ENCODE measurements around the gene CLEC4D. TPM values are rescaled to one million over a fixed set of nuclear protein-coding genes. Genes with fewer than 3 reads are reported as not detected.
"Not testable (repeated sequence)": the region's sequence is repeated elsewhere in the genome, so short reads cannot be mapped to it uniquely, and the experiment has no call there.

Gene CLEC4D
- total and polyA plus RNA-seq, 7 experiments from 2014 or later: 0.45 to 7.0 TPM; not detected in 5

- Histone ChIP-seq H3K9me3 (ENCODE audit: control insufficient read depth in 2 of 3, low read length in 3 of 3) (no peaks in the 10 kb centered on the region), H3K27me3 (ENCODE audit: control insufficient read depth in 2 of 2, insufficient read depth in 2 of 2, low read length in 2 of 2) (peaks cover 0 to 2% of the 10 kb centered on the region in 2 donors), H3K36me3 (ENCODE audit: control insufficient read depth in 2 of 3, insufficient read depth in 3 of 3, low read length in 3 of 3) (no peaks in the 10 kb centered on the region), H3K27ac (ENCODE audit: low read depth, low read length) (no peak overlapping the region), H3K4me1 (ENCODE audit: control insufficient read depth in 2 of 2, insufficient read depth in 2 of 2, low read length in 2 of 2) (no peaks in the 10 kb centered on the region), H3K4me3 (ENCODE audit: low read length) (no peak overlapping the region)
- peaks cover 28 to 45% (median 33%) of the 10 kb centered on the region in 5 donors for H3K27me3 Mint-ChIP-seq
- ATAC-seq: no peak
- no peak overlapping the region for H3K4me3 Mint-ChIP-seq
- H3K4me1 Mint-ChIP-seq: no peaks in the 10 kb centered on the region
- peaks cover 0 to 24% (median 7%) of the 10 kb centered on the region in 11 donors for H3K9me3 Mint-ChIP-seq
- intact Hi-C loops (cut with micrococcal nuclease): no loop called here
- no peak overlapping the region for H3K27ac Mint-ChIP-seq
- ChIA-PET CTCF (no interaction called here), POLR2A (no interaction called here)
- H3K36me3 Mint-ChIP-seq: peaks cover 0 to 8% (median 0%) of the 10 kb centered on the region in 5 donors
- DNase-seq: no peak
Observed at GRCh38 chr12:8527250-8528130, 14.2 kb downstream of the CLEC4D start.

DNA sequence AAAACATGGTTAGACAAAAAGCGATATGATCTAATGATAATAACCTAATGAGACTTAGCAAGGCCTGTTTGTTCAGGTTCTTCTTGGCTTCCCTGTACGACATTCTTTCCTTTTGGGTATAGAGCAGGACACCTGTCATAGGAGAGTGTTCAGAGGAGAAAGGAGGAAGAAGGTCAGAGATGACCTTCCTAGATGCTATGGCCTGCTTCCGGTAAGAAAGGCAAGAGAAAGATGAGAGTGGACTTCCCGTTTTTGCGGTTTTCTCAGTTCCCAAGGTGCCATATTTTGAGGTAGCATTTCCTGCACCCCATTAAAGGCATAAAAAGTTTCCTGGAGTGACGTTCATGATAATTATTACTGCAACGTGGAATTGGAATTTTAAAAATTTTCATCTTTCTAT lies 18.7 kb downstream of the CLEC4D start:
- H3K4me3 Mint-ChIP-seq: no peak overlapping the region

GRCh38 chr12:8537820-8538219 lies 24.5 kb downstream of the CLEC4D start:
- H3K4me1 Mint-ChIP-seq; ATAC-seq; intact Hi-C loops (cut with micrococcal nuclease); H3K27ac ChIP-seq (ENCODE audit: low read depth, low read length); H3K36me3 Mint-ChIP-seq; CTCF ChIA-PET; H3K9me3 ChIP-seq (ENCODE audit: control insufficient read depth in 2 of 3, low read length in 3 of 3); H3K4me3 Mint-ChIP-seq; H3K27me3 ChIP-seq (ENCODE audit: control insufficient read depth in 2 of 2, insufficient read depth in 2 of 2, low read length in 2 of 2); H3K9me3 Mint-ChIP-seq; H3K36me3 ChIP-seq (ENCODE audit: control insufficient read depth in 2 of 3, insufficient read depth in 3 of 3, low read length in 3 of 3); POLR2A ChIA-PET; DNase-seq; H3K27ac Mint-ChIP-seq; H3K4me1 ChIP-seq (ENCODE audit: control insufficient read depth in 2 of 2, insufficient read depth in 2 of 2, low read length in 2 of 2); H3K4me3 ChIP-seq (ENCODE audit: low read length): not testable (repeated sequence)
- peaks cover 23 to 59% (median 42%) of the 10 kb centered on the region in 5 donors for H3K27me3 Mint-ChIP-seq

More for the DNA sequence above, 18.7 kb downstream of the CLEC4D start:
- no peak overlapping the region for H3K4me3 ChIP-seq (ENCODE audit: low read length)
- Mint-ChIP-seq H3K27ac (no peak overlapping the region), H3K9me3 (no peaks in the 10 kb centered on the region), H3K27me3 (peaks cover 23 to 48% (median 31%) of the 10 kb centered on the region in 5 donors), H3K36me3 (no peaks in the 10 kb centered on the region), H3K4me1 (no peaks in the 10 kb centered on the region)
- H3K36me3 ChIP-seq (ENCODE audit: control insufficient read depth in 2 of 3, insufficient read depth in 3 of 3, low read length in 3 of 3): no peaks in the 10 kb centered on the region
- intact Hi-C loops (cut with micrococcal nuclease): no loop called here
- CTCF ChIA-PET: no interaction called here
- H3K27ac ChIP-seq (ENCODE audit: low read depth, low read length): no peak overlapping the region
- peaks cover 0 to 9% of the 10 kb centered on the region in 2 donors for H3K27me3 ChIP-seq (ENCODE audit: control insufficient read depth in 2 of 2, insufficient read depth in 2 of 2, low read length in 2 of 2)
- H3K4me1 ChIP-seq (ENCODE audit: control insufficient read depth in 2 of 2, insufficient read depth in 2 of 2, low read length in 2 of 2): no peaks in the 10 kb centered on the region
- POLR2A ChIA-PET: no interaction called here
- no peaks in the 10 kb centered on the region for H3K9me3 ChIP-seq (ENCODE audit: control insufficient read depth in 2 of 3, low read length in 3 of 3)
- ATAC-seq (no peak), DNase-seq (no peak)

DNA sequence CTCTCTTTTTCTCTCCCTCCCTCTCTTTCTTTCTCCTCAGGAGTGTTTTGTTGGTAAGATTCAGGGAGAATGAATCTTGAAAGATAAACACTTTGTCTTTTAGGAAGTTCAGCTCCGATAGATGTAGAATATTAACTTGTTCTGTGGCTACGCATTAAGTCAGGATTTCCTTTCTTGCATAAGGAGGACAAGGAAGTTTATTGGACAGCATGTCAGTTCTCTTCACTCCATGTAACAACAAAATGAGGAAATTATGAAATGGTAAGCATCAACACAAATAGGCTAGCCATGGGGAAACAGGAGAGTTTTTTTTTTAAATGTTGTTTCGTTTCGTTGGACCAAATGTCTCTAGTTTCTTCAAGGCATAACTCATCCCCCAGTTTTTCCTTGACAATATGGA lies 27.5 kb downstream of the CLEC4D start, which contains the start of gene CLEC4E:
TSS of gene CLEC4E (minus strand) at position 75 of the 400 bp plus-strand sequence. CDS start 108 bp downstream, outside the sequence.
- POLR2A ChIA-PET; DNase-seq; H3K27ac Mint-ChIP-seq; H3K36me3 ChIP-seq (ENCODE audit: control insufficient read depth in 2 of 3, insufficient read depth in 3 of 3, low read length in 3 of 3); H3K27me3 ChIP-seq (ENCODE audit: control insufficient read depth in 2 of 2, insufficient read depth in 2 of 2, low read length in 2 of 2); H3K36me3 Mint-ChIP-seq; H3K9me3 ChIP-seq (ENCODE audit: control insufficient read depth in 2 of 3, low read length in 3 of 3); H3K4me1 Mint-ChIP-seq; H3K4me3 ChIP-seq (ENCODE audit: low read length); H3K4me1 ChIP-seq (ENCODE audit: control insufficient read depth in 2 of 2, insufficient read depth in 2 of 2, low read length in 2 of 2); H3K27ac ChIP-seq (ENCODE audit: low read depth, low read length); H3K9me3 Mint-ChIP-seq; H3K4me3 Mint-ChIP-seq; CTCF ChIA-PET: not testable (repeated sequence)
- intact Hi-C loops (cut with micrococcal nuclease): loop anchor here in 1 of 2 donors (5.0 kb wide), 1 partner anchor 66 kb away; no protein-coding TSS in a partner anchor
- peaks cover 18 to 43% (median 29%) of the 10 kb centered on the region in 5 donors for H3K27me3 Mint-ChIP-seq
- peak; percentile 66 for ATAC-seq

GRCh38 chr12:8541562-8541961 lies 28.3 kb downstream of the CLEC4D start:
- no peak overlapping the region for H3K4me3 Mint-ChIP-seq
- no peak overlapping the region for H3K4me3 ChIP-seq (ENCODE audit: low read length)
- intact Hi-C loops (cut with micrococcal nuclease): loop anchor here in 1 of 2 donors (5.0 kb wide), 1 partner anchor 66 kb away; no protein-coding TSS in a partner anchor

DNA sequence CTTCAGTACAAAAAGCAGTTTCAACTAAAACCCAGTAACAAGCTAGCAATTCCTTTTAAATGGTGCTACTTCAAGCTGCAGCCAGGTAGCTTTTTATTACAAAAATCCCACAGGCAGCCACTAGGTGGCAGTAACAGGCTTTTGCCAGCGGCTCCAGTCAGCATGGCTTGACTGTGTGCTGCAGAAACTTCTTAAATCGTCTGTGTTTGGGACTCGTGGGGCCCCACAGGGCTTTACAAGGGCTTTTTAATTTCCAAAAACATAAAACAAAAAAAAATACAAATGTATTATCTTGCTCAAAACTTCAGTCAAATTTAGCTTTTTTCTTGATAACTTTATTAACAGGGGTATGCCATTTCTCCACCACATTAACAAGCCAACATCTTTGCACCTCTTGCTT lies 31.0 kb downstream of the CLEC4D start:
- H3K4me1 Mint-ChIP-seq: peaks cover 0 to 10% (median 0%) of the 10 kb centered on the region in 7 donors
- no peak overlapping the region for H3K27ac ChIP-seq (ENCODE audit: low read depth, low read length)
- peaks cover 13 to 44% (median 26%) of the 10 kb centered on the region in 5 donors for H3K27me3 Mint-ChIP-seq
- H3K4me3 ChIP-seq (ENCODE audit: low read length): no peak overlapping the region
- H3K4me1 ChIP-seq (ENCODE audit: control insufficient read depth in 2 of 2, insufficient read depth in 2 of 2, low read length in 2 of 2): no peaks in the 10 kb centered on the region
- no peaks in the 10 kb centered on the region for H3K36me3 Mint-ChIP-seq
- no peak overlapping the region for H3K27ac Mint-ChIP-seq
- peak; percentile 85 for ATAC-seq
- H3K9me3 ChIP-seq (ENCODE audit: control insufficient read depth in 2 of 3, low read length in 3 of 3): no peaks in the 10 kb centered on the region
- peak; percentile 45 to 78 (median 67) for DNase-seq
- H3K36me3 ChIP-seq (ENCODE audit: control insufficient read depth in 2 of 3, insufficient read depth in 3 of 3, low read length in 3 of 3): no peaks in the 10 kb centered on the region
- no peaks in the 10 kb centered on the region for H3K9me3 Mint-ChIP-seq
- ChIA-PET CTCF (interaction anchor here (0.6 to 2.2 kb wide), 17 partner anchors 9 to 1609 kb away, joined by 3 to 14 read pairs (median 3); partner anchors contain the start of gene M6PR), POLR2A (interaction anchor here (0.6 kb wide), 1 partner anchor 138 kb away, joined by 3 read pairs; no protein-coding TSS in a partner anchor)
- peak overlapping the region in 4 of 10 donors; percentile 25 to 58 (median 34) for H3K4me3 Mint-ChIP-seq
- no peaks in the 10 kb centered on the region for H3K27me3 ChIP-seq (ENCODE audit: control insufficient read depth in 2 of 2, insufficient read depth in 2 of 2, low read length in 2 of 2)
- intact Hi-C loops (cut with micrococcal nuclease): loop anchor here (1.0 to 5.0 kb wide), 9 partner anchors 63 to 505 kb away; partner anchors contain the start of gene A2ML1 (in 1 of the 2)

More at GRCh38 chr12:8541562-8541961, 28.3 kb downstream of the CLEC4D start:
- ChIA-PET CTCF (no interaction called here), POLR2A (no interaction called here)
- H3K4me1 ChIP-seq (ENCODE audit: control insufficient read depth in 2 of 2, insufficient read depth in 2 of 2, low read length in 2 of 2): no peaks in the 10 kb centered on the region
- Mint-ChIP-seq H3K36me3 (no peaks in the 10 kb centered on the region), H3K27me3 (peaks cover 18 to 44% (median 29%) of the 10 kb centered on the region in 5 donors), H3K9me3 (no peaks in the 10 kb centered on the region), H3K4me1 (peaks cover 0 to 9% (median 0%) of the 10 kb centered on the region in 7 donors), H3K27ac (no peak overlapping the region)
- no peak for DNase-seq
- no peaks in the 10 kb centered on the region for H3K27me3 ChIP-seq (ENCODE audit: control insufficient read depth in 2 of 2, insufficient read depth in 2 of 2, low read length in 2 of 2)
- H3K36me3 ChIP-seq (ENCODE audit: control insufficient read depth in 2 of 3, insufficient read depth in 3 of 3, low read length in 3 of 3): no peaks in the 10 kb centered on the region
- H3K9me3 ChIP-seq (ENCODE audit: control insufficient read depth in 2 of 3, low read length in 3 of 3): no peaks in the 10 kb centered on the region
- ATAC-seq: no peak
- no peak overlapping the region for H3K27ac ChIP-seq (ENCODE audit: low read depth, low read length)

Data from naive thymus-derived CD4-positive, alpha-beta T cell (primary cell).